ENCODE data around the gene S100A5.

DNA sequence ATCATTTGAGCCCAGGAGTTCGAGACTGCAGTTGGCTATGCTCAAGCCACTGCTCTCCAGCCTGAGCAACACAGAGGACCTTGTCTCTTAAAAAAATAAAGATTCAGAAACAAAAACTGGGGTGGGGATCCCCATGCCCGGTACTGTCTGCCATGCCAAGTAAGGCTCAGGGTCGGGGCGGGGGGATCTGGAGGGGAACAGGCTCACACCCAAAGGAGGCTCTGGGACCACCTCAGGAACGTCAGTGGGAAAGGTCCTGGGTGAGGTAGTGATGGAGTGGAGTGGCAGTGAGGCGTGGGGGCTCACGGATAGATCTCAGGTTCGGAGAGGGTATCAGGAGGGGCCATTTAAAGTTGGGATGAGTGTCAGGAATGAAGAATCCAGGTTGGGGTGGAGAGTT is 5.6 kb upstream of the S100A5 start:
- TF ChIP-seq EZH2 (IDR thresholded peaks at IDR 0.05; ENCODE audit: insufficient read depth, poor library complexity, severe bottlenecking) (no peak), EZH2phosphoT487 (IDR thresholded peaks at IDR 0.05; ENCODE audit: insufficient read depth, low read depth) (no peak)

Measured in GM23248 (cell line).